Daoy (cell line): ENCODE data around the gene FRAS1. TPM values are rescaled to one million over a fixed set of nuclear protein-coding genes. Genes with fewer than 3 reads are reported as not detected.
"Not testable (repeated sequence)": the region's sequence is repeated elsewhere in the genome, so short reads cannot be mapped to it uniquely, and the experiment has no call there.

ENCODE experiments used
- DNase-seq: peaks from one replicate; pipeline ENCODE4 v3.0.0-alpha.2; 2015; ENCODE audit warnings: low read depth
- total RNA-seq: library from RNA; depleted of rRNA; stranded (reverse); fragments of >200 nt; shearing (Covaris generic); gene quantifications from 2 replicates; pipeline ENCODE4 v1.2.3, GENCODE V29; 2014

The FRAS1 gene
- total RNA-seq, 1 experiment from 2014 or later = 1.9 TPM

DNA sequence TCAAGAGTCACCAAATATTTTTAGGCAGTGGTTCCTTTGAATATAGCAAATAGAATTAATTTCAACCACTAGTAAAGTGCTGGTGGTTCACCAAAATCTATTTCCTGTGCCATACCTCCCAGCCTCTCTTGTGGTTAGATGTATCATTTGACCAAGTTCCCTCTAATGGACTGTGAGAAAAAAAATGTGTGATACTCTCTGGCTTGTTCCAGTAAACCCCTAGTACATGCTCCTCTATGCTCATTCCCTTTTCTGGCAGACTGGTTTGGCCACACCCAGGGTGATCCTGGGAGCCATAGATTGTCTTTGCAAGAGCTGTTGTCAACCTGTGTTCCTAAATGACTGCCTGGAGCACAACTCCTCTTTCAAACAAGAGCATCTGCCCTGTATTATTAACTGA lies 109.5 kb downstream of the FRAS1 start:
- peak; percentile 31 for DNase-seq

DNA sequence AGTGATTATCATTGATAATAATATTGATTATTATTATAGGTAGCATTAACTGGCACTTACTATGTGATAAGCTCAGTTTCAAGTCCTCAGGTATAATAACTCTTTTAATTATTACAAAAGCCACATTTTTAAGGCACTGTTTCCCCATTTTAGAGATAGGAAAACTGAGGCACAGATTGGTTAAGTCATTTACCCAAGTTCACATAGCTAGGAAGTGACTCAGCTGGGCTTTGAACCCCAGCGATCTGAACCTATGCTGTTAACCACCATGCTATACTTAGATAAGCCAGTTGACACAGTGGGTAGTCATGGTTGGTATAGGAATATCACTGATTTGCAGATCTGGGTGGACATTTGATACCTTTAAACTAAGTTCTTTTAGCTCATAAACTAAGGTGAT lies 110.4 kb downstream of the FRAS1 start:
- DNase-seq = peak; percentile 23

DNA sequence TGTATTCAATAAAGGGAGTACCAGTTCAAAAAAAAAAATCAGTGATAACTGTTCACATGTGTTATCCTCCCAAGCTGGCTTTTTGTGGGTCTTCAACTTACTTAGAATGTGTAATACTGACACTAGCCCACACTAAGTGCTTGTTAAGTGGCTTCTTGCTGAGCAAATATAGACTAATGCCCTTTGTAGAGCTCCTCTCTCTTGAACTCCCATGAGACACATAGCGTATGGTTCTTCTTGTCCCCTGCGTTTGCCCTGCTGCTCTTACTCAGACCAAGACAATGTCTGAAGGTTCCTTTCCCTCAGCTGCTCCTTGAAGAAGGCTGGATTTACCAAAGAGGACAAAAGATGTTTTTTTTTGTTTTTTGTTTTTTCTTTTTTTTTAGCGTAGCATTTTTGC lies 110.9 kb downstream of the FRAS1 start:
- no peak for DNase-seq

DNA sequence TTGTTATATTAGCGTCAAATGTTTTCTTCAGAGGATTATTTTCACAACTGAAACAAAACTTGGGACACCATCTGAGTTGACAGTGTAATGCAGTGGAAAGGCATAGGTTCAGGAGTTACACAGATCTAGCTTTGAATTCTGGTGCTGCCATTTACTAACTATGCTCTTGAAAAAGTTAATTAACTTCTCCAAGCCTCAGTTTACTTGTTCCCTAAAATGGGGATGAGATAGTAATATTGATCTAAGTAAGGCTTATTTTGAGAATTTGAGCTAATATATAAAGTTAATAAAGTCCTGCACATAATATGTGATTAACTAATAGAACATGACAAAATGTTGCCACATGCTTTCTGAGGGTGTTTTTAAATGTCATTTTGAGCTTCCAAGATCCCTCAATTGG lies 112.6 kb downstream of the FRAS1 start:
- no peak for DNase-seq

DNA sequence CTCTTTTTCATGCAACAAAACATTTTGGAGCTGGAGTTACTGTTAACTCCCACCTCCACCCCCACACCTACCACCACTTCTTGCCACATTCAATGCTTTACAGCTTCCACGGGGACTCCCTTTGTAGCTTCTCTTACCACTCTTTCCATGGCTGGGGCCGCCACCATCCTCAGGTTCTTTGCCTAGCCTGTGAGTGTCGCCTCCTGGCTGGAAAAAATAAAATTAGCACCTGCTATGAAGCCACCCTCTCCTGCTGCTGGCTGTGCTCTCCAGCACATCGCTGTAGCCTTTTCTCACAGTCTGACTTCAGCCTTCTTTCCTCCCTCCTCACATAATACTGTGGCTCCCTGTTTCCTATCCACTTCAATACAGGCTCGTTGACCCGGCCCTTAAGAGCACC lies 114.4 kb downstream of the FRAS1 start:
- no peak for DNase-seq

DNA sequence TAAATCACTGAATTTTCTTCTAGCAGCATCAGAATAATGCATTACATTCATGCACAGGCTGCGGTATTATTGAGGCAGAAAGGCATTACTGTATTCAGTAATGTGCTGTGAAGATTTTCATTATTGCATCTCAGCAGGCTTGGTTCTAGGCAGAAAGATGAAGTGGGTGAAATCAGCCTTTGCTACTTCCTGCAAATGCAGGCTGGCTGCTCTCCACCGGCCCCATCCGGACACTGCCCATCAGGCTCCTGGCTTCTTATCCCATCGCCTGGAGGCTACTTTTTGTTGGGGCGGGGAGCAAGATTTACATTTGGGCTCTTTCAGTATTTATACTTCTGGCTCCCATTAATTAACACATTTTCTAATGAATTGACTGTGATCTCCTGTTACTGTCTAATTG lies 117.8 kb downstream of the FRAS1 start:
- DNase-seq = no peak

DNA sequence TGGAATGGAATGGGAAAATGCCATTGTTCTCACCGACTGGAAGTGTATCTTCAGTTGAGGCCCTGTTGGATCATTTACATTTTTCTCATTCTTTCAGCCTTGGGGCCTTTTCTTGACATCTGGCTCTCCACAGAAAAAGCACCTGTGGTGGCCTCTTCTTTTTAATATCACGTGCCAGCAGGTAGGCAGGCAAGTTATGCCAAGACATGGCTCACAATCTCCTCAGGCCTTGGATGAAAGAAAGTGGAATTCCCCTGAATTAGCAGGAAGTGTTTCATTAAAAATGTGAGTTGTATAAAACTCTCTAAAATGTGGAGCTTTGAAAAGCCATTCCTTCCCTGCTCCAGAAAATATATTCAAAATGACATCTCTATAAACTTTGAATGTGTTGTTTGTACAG lies 122.1 kb downstream of the FRAS1 start:
- no peak for DNase-seq

DNA sequence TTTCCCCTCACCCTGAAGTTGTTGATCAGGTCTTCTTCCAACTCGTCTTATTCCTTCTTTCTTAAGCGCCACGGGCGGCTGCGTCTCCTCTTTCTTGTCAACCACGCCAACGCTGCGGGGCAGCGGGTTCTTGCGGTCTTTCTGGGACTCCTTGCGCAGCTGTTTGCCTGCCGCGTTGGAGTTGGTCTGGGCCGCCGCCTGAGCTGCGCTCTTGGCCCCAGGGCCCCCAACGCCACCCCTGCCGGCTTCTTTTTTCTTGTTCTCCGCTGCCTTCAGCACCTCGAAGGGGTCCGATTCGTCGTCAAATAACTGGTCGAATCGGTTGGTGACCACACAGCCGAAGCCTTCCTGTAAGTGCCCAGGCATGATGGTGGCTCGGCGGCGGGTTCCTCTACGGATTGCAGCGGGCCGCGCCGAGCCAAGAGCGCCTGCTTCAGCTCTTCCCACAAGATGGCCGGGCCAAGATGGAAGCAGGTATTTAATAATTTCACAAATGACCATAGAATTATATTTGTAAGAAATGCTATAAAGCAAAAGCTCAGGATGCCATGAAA lies 124.6 kb downstream of the FRAS1 start:
- DNase-seq = not testable (repeated sequence)

DNA sequence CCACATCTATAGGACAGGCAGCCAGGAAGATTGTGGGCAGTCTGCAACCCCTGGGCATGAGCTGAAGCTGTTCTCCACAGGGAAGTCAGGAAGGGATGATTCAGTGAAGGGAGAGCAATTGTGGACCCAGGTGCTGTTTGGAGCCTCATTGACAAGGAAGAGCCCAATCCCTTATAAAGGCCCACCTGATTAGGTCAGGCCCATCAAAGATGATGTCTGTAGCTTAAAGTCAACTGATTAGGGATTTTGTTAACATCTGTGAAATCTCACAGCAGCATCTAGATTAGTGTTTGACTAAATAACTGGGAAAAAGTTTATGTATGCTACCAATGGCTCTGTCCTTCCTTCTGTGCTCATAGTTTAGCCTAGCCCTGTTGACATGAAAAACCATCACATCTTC lies 127.5 kb downstream of the FRAS1 start:
- no peak for DNase-seq

DNA sequence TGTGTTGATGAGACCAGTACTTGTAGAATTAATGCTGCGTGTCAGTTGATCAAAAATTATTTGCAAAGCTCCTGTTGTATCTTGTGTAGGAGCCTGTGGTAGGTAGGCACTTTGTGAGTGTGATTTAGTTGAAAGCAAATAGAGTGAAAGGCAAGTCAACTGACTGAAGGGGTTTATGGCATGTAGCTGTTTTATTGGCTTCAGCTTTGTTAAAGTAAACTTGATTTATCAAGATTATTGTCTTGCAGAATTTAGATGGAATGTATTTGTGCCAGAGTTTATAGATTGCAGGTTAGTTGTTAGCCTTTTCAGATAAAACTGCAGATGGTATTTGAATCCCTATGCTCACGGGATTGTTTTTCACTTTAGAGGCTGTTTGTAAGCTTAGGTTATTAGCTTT lies 128.0 kb downstream of the FRAS1 start:
- no peak for DNase-seq

DNA sequence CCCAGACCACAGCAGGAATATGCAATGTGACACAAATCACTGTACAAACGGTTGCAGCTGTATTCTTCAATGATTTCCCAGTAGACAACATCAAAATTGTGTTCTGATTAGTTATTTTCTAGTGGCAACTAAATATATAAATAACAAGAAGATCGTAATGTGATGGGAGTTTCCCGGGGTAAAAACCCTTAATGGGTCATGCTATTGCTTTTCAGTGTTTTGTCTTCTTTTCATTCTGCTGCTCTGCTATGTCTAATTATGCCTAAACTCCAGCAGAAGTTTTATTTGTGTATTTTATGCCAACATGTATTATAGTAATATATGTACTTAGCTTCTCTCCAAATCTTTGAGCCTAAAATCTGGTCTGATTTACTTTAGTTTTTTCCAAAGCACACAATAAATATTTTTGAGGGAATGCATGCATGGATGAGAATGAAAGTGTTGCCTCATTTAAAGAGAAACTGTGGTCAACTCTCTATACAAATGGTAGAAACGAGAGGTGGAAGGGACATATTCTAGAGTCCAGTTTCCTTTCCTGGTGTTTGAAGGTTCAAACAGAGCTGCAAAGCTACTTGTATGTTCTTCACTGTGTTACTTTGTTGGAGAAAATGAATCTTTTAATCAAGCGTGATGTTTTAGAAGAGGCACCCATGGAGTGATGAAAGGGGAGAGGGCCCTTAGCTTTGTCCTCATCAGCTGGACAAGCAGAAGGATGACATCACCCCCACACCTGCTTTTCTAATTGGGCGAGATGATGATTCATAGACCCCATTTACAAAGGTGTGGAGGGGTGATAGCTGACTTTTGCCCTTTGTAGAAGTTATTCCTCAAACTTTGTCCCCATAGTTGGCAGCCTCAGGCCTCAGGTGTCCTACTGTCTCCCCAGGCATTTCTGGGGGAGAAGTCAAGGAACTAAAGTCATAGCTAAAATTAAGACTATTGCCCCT lies 129.7 kb downstream of the FRAS1 start:
- DNase-seq = no peak

DNA sequence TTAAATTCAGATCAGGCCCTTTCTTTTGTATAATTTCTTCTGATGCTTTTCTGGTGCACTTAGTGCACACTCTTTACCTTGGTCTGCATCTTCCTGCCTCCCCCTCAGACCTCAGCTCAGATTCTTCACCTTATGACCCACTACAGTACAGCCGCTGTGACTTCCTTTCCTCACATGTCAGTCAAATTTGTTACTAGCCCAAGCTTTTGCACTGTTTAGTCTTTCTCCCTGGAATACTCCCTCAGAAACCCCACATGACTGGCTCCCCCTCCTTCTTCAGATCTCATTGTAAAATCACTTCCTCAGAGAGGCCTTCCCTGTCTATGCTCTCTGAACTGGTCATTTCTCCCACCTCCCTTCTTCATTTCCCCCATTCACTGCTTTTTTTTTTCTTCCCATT lies 132.9 kb downstream of the FRAS1 start:
- DNase-seq = no peak

DNA sequence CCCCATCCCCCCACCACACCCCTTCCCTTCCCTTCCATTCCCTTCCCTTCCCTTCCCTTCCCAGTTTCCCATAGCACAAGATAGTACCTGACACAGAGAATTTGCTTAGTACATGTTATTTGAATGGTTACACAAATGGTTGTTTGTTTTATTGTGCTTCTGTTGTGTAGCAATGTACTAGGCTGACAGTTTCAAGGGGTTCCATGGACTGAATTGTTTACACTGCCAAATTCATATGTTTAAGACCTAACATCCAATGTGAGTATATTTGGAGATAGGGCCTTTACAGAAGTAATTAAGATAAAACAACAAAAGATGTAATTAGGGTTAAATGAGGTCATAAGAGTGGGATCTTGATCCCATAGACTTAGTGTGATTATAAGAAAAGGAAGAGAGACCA lies 133.5 kb downstream of the FRAS1 start:
- no peak for DNase-seq

DNA sequence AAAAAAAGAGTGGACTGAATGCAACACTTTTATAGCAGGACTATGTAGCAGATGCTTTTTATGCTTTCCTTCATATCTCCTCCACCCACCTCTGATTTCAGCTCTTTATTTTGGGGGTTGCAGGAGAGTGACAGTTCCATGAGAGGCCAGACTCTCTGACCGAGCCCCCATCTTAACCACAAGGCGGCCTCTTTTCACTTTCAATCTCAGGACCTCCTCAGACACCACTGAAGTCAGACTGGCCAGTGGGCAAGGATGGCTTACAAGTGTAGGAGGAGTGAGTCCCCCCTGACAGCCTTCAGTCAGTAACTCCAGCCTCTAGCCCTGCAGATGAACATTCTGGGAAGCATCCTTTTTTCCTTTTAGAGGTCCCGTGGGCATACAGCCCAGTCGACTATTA lies 140.8 kb downstream of the FRAS1 start:
- DNase-seq = no peak

DNA sequence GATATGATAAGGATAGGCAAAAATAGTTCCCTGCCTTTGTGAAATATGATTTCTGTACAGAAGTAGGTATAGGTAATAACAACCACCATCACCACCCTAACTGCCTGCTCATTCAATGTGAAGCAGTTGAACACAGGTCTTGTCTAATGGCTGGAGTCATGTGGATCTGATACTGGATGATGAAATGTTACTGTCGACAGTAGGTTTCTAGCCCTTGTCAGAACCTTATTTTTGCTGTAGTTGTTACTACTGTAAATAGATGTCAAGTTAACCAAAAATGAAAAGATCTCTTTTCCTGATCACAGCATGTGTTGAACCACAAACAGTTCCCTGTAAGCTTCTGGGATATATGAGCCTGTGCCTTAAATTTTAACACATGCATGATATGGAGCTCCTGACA lies 142.9 kb downstream of the FRAS1 start:
- DNase-seq = no peak

DNA sequence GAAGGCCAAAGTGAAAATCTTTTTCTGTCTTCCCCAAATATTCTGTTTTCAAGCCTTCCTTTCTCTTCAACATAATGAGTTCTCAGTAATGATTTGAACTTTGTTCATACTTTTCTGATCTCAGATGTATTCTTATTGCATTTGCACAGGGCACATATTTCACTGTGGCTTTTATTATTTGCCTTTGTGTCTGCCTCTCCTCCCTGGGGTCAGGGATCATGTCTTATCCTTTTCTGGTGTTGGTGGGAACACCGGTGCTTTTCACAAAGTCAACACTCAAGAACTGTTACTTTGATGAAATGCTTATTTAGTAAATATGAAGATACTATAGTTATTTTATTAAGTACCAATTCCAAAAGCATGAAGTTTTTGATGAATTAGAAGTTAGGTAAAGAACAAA lies 143.8 kb downstream of the FRAS1 start:
- no peak for DNase-seq

DNA sequence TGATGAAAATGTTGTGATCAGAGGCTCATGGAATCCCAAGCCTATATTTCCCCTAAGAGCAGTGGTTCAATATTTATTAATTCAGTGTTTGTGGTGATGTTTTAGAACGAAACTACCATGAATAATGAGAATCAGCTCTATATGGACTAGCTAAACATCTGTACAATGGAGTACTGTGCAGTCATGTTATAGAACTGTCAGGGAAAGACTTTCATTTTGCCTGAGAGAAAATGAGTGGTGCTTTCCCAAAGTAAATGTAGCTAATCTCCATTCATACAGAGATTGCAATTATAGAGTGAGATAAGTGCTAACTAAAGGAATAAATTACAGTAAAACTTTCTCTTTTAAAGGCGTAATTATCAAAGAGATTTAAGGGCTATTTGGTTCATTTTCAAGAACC lies 147.1 kb downstream of the FRAS1 start:
- DNase-seq = no peak

DNA sequence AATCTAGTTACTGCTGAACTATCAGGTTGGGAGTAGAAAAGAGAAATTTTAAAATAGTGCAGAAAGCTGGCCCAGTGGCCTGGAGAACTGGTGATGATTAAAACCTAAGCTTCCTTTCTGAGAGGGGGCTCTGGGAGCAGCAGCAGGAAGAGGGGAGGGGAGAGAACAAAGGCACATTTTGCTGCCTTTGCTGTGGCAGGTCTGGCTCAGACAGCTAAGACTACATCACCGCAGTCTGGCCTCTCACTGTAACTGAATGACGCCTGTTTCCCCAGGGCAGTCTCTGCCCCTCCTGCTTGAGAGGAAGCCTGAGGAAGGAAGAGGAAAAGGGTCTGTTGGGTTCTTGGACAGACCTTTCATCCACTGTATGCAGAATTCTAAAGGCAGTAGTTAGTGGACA lies 148.5 kb downstream of the FRAS1 start:
- no peak for DNase-seq

DNA sequence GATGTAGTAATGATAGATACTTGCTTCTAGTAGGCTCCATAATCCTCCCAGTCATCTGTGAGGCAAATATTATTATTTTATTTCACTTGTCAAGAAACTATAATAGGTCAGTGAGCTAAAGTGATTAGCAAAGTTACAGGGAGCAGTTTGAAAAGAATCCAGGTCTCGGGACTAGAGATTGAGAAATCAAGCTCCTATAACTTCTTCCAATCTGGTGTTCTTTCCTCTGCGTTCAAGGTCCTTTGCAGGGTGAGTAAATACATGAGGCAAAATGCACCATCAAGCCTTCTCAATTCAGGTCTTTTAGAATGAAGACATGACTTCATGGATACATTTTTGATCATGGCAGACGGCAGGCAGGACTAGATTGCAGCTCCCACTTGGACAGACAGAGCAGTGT lies 150.4 kb downstream of the FRAS1 start:
- no peak for DNase-seq

DNA sequence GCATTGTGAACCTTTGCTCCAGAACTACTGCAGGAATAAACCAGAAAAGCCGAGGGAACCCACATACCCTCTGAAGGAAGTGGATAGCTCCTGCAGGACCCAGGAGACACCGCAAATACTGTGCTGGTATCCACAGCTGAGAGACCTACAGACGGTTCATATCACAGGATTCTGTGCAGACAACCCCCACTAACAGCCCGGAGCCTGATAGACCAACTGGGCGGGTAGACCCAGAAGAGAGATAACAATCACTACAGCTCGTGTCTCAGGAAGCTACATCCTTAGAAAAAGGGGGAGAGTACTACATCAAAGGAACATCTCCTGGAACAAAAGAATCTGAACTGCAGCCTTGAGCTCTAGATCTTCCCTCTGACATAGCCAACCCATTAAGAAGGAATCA lies 150.8 kb downstream of the FRAS1 start:
- no peak for DNase-seq

DNA sequence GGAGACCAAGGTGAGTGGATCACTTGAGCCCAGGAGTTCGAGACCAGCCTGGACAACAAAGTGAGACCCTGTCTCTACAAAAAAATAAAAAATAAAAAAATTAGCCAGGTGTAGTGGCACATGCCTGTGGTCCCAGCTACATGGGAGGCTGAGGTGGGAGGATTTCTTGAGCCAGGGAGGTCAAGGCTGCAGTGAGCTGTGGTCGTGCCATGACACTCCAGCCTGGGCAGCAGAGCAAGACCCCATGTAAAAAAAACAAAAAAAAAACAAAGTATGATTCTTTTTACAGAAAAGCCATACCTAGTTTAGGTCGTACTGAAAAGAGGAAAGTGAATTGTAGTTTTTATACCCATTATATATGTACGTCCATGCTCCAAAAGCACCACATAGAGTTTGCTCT lies 151.8 kb downstream of the FRAS1 start:
- not testable (repeated sequence) for DNase-seq

DNA sequence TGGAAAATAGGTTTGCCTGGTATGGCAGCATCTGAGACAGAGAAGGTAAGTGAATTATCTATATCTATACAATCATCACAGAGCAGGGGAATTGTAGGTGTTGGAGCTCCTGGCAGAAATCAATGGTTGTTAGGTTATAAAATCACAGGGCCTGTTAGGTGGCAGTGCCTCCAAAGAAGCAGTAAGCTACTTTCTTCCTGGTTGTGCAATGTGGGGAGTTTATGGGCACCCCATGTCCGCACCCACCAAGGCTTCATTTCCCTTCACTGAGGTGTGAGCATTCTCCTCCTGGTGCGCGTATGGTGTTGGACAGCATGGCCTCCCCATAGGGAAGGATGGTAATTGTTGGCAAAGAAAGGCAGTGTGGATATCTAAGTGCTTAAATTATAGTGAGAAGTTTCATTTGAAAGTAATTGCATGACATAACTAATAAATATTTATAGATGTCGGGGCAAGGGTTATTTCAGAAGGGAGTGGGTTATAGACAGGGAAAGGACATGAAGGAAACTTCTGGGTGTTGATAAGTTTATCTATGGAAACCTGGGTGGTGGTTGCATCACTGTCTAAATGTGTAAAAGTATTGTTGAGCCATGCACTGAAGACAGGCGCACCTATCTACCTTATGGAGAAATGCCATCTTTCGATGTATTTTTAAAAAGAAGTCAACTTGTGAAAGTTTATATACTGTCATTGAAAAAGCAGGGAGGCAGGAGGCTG lies 153.7 kb downstream of the FRAS1 start:
- DNase-seq = no peak

DNA sequence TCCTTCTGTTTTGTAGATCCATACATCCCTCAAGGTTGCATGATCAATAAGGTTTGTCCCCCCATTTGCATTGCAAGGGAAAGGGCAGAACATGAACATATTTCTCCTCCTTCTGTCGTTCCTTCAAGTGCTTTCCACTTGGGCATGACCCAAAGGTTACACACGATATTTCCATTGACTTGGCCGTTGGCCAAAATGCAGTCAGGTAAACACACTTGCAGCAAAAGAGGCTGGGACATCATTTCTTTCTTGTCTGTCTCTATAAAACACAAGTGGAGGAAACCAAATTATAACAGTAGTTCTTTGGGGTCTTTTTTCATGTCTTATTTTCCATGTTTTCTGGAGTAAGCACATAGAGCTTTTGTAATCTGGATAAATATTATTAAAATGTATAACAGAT lies 156.1 kb downstream of the FRAS1 start:
- no peak for DNase-seq
